ENCODE data around the gene CHURC1. TPM values are rescaled to one million over a fixed set of nuclear protein-coding genes. Genes with fewer than 3 reads are reported as not detected.

The CHURC1 gene
- total and polyA plus RNA-seq, 2 of the 8 experiments (the other 6 are each of a cell fraction or from before 2014, with no cell fraction given) = 50.2 to 59.3 TPM

DNA sequence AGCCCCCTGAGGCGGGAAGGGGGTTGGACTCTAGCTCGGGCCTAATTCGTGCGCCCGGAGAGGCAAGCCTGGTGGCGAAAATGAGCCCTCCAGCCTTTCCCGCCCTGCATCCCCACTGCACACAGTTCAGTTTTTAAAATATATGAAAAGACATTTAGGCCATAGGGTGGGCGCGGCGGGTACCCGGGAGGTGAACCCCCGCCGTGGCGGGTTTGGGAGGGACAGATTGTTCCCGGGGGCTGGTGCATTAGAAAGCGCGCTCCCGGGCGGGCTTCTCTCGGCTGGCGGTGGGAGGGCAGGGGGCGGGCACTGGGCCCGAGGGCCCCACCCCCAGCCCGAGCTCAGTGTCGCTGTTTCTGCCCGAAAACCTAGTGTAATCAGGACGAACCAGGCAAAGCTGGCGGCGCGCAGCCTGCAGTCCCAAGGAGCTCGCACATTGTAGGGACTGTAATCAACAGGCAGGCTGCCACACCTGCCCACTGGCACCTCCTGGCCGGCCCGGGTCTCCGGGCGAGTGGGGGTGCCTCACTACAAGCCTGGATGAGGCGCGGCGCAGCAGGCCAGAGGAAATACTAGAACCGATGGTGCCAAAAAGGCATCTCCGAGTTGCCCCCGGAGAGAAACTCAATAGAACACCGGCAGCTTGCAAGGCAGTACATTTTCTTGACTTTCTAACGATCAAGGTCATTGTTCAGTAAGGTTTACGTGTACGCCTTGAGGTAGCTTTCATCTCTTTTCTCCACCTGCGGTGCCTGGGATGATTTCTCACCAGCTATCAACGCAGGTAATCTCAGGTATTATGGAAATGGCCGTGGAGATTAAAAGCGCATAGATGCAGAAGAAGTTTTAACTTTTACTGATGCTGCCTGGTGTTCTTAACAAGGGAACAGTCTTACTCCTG, 33.8 kb upstream of the CHURC1 start (continued):
- TF ChIP-seq GABPA (IDR thresholded peaks at IDR 0.05; ENCODE audit: borderline replicate concordance, insufficient read depth, low read length) = no peak
- no peak for TF ChIP-seq EGR1 (IDR thresholded peaks at IDR 0.05; ENCODE audit: borderline replicate concordance, low read depth, low read length)
- 0 out of 2 replicates have a peak, but pooled peaks have one; percentile 12 for TF ChIP-seq PHF8 (conservative IDR thresholded peaks at IDR 0.05; ENCODE audit: low read depth, low read length)
- no peak for TF ChIP-seq TAF7 (optimal IDR thresholded peaks at IDR 0.05; ENCODE audit: borderline replicate concordance, low read depth, low read length)
- no peak for TF ChIP-seq ZNF274 (IDR thresholded peaks at IDR 0.05; ENCODE audit: borderline replicate concordance, extremely low read depth, low read length)
- TF ChIP-seq SAP30 (IDR thresholded peaks at IDR 0.05; ENCODE audit: insufficient read depth, insufficient replicate concordance, low read length) = no peak
- TF ChIP-seq SRF (IDR thresholded peaks at IDR 0.05; ENCODE audit: low read depth, low read length) = no peak
- TF ChIP-seq CHD2 (IDR thresholded peaks at IDR 0.05; ENCODE audit: low read length) = no peak
- no peak for TF ChIP-seq CTBP2 (IDR thresholded peaks at IDR 0.05; ENCODE audit: borderline replicate concordance, insufficient read depth, insufficient read length, low read length)
- TF ChIP-seq POLR2AphosphoS5 (IDR thresholded peaks at IDR 0.05; ENCODE audit: low read depth, low read length) = peak; percentile 68; the same call in 1 of the 2 replicates
- TF ChIP-seq EZH2 (IDR thresholded peaks at IDR 0.05; ENCODE audit: low read depth, low read length, severe bottlenecking) = no peak
- no peak for TF ChIP-seq SIN3A (conservative IDR thresholded peaks at IDR 0.05 in 1 of 2, IDR thresholded peaks at IDR 0.05 in 1 of 2; ENCODE audit: low read depth in 1 of 2, low read length in 2 of 2)
- no peak for TF ChIP-seq CEBPB (IDR thresholded peaks at IDR 0.05; ENCODE audit: low read depth, low read length)
- peak in 1 of 2 experiments; percentile 28; a peak in 1 of 3 replicates for TF ChIP-seq POLR2A (IDR thresholded peaks at IDR 0.05; ENCODE audit: control extremely low read depth in 1 of 2, low read depth in 2 of 2, low read length in 2 of 2)
- TF ChIP-seq, protein P1, sequence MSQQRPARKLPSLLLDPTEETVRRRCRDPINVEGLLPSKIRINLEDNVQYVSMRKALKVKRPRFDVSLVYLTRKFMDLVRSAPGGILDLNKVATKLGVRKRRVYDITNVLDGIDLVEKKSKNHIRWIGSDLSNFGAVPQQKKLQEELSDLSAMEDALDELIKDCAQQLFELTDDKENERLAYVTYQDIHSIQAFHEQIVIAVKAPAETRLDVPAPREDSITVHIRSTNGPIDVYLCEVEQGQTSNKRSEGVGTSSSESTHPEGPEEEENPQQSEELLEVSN (IDR thresholded peaks at IDR 0.05) = 0 out of 2 replicates have a peak, but pooled peaks have one; percentile 16
- TF ChIP-seq RNF2 (IDR thresholded peaks at IDR 0.05; ENCODE audit: borderline replicate concordance, low read depth, low read length, missing control alignments, poor library complexity, severe bottlenecking) = no peak
- no peak for TF ChIP-seq MAFK (IDR thresholded peaks at IDR 0.05; ENCODE audit: low read depth, low read length)
